DOHH2 (cell line): Measurements from ENCODE around the gene C1orf185.

Experiments
- EZH2phosphoT487 ChIP-seq: fragments of 200-600 bp; sonication (generic); IDR thresholded peaks from 2 replicates; pipeline ENCODE4 v1.6.1; 2017; ENCODE audit warnings: borderline replicate concordance, mild to moderate bottlenecking, antibody characterized with exemption, low read length, moderate library complexity, mixed read lengths
- TF ChIP-seq, protein P1 (sequence below): fragments of 200-600 bp; sonication (generic); IDR thresholded peaks from one replicate; pipeline ENCODE4 v1.5.1; 2014; ENCODE audit warnings: antibody characterized with exemption, mild to moderate bottlenecking, low read depth, low read length; ENCODE audit not compliant: poor library complexity, severe bottlenecking

DNA sequence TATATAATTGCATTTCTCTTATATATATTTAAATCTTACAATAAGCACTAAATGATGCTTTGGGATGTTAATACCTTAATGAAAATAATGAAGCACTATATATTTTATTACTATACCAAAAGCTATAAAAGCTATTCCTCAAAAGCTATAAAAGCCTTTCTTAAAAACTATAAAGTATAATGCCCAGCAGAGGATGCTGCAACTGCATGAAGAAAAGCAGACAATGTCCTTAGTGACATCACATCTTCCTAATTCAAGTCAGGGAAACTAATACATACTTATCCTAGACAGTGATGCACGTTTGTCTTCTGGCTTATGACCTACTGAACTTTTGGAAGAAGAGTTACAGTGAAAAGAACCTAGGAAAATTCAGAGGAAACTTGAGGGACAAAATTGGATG is 13.6 kb upstream of the C1orf185 start:
- TF ChIP-seq, protein P1, sequence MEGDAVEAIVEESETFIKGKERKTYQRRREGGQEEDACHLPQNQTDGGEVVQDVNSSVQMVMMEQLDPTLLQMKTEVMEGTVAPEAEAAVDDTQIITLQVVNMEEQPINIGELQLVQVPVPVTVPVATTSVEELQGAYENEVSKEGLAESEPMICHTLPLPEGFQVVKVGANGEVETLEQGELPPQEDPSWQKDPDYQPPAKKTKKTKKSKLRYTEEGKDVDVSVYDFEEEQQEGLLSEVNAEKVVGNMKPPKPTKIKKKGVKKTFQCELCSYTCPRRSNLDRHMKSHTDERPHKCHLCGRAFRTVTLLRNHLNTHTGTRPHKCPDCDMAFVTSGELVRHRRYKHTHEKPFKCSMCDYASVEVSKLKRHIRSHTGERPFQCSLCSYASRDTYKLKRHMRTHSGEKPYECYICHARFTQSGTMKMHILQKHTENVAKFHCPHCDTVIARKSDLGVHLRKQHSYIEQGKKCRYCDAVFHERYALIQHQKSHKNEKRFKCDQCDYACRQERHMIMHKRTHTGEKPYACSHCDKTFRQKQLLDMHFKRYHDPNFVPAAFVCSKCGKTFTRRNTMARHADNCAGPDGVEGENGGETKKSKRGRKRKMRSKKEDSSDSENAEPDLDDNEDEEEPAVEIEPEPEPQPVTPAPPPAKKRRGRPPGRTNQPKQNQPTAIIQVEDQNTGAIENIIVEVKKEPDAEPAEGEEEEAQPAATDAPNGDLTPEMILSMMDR, result no peak
- no peak for TF ChIP-seq EZH2phosphoT487
